Cardiac muscle cell (in vitro differentiated cells and primary cell): ENCODE data around the gene PPME1. TPM values are rescaled to one million over a fixed set of nuclear protein-coding genes. Genes with fewer than 3 reads are reported as not detected.
"Not testable (repeated sequence)": the region's sequence is repeated elsewhere in the genome, so short reads cannot be mapped to it uniquely, and the experiment has no call there.

Source experiments
- DNase-seq, 2 donors: peaks; one replicate each; pipeline versions ENCODE4 v3.0.0 to v3.0.0-alpha.2; 2010 to 2017; ENCODE audit warnings: low read depth in 1 of 2, low spot score in 1 of 2
- H3K27ac ChIP-seq: fragments of 200-600 bp; sonication (generic); 2 replicates; pipeline ENCODE4 v1.5.1; 2016
- H3K27me3 ChIP-seq: fragments of 200-600 bp; sonication (generic); 2 replicates; pipeline ENCODE4 v1.6.0; 2016; ENCODE audit warnings: control low read depth
- H3K36me3 ChIP-seq: fragments of 200-600 bp; sonication (generic); 2 replicates; pipeline ENCODE4 v1.5.1; 2016; ENCODE audit warnings: control low read depth
- H3K4me1 ChIP-seq: fragments of 200-600 bp; sonication (generic); 2 replicates; pipeline ENCODE4 v1.8.1; 2017; ENCODE audit warnings: low read depth, mild to moderate bottlenecking, mixed run types
- H3K4me3 ChIP-seq: fragments of 200-600 bp; sonication (generic); 2 replicates; pipeline ENCODE4 v1.5.1; 2016; ENCODE audit warnings: mild to moderate bottlenecking
- H3K9me3 ChIP-seq: fragments of 200-600 bp; sonication (generic); 2 replicates; pipeline ENCODE4 v1.5.1; 2017; ENCODE audit warnings: low read depth, mild to moderate bottlenecking, control low read depth
- CTCF ChIP-seq: IDR thresholded peaks from 2 replicates; pipeline ENCODE4 v1.5.1; 2012; ENCODE audit warnings: low read depth, mild to moderate bottlenecking, low read length
- polyA plus RNA-seq: library from polyadenylated mRNA; unstranded; fragments of >200 nt; fragmentation: Nextera tagmentation; extraction: Ambion mirVana; gene quantifications from 2 replicates; pipeline ENCODE4 v1.2.1, GENCODE V29; 2016
- total RNA-seq: library from RNA; depleted of rRNA; stranded (reverse); fragments of >200 nt; gene quantifications from 2 replicates; pipeline ENCODE4 v1.2.3, GENCODE V29; 2016

Gene PPME1, protein sequence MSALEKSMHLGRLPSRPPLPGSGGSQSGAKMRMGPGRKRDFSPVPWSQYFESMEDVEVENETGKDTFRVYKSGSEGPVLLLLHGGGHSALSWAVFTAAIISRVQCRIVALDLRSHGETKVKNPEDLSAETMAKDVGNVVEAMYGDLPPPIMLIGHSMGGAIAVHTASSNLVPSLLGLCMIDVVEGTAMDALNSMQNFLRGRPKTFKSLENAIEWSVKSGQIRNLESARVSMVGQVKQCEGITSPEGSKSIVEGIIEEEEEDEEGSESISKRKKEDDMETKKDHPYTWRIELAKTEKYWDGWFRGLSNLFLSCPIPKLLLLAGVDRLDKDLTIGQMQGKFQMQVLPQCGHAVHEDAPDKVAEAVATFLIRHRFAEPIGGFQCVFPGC
- 55.2 and 62.1 TPM in 2 replicates for total RNA-seq
- 109 TPM in 2 replicates for polyA plus RNA-seq

DNA sequence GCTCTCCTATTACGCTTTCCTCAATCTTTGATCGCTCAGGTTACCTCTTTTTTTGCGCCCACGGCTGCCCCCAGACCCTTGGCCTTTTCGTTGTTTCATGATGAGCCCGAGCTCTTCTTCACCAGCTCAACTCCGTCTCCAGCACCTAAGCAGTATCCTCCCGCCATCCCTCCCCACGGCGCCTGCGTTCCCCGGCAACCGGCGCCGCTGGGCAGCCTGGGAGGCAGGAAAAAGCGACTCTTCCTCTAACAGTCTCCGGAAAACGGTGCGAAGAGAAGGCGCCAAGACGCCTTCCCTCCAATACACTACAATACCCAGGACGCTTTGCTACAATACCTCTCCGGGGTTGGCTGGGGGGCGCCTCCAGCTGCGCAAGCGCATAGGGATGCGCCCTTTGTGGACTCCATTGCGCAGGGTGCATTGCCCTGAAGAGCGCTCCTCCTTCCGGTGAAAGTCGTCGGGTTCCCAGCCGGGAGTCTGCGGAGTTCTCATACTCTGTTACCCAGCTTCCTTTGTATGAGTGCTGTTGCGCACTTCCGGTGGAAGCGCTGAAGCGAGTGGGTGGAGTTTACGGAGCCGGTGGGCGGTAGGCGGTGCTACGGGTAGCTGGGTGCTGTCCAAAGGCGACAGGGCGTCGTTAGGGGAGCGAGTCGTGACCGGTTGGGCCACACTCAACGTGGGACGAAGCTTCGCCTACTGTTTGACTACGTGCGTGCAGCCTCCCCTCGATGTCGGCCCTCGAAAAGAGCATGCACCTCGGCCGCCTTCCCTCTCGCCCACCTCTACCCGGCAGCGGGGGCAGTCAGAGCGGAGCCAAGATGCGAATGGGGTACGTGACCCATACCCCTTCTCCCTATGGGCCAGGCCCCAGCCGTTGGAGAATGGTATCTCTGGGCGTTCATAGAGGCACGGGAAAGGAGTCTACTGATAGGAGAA, at the start of gene PPME1, which contains the start of gene C2CD3:
PPME1 (plus strand) TSS at position 596 of the 936 bp plus-strand sequence; CDS start at position 729, 133 bp downstream.
C2CD3 (minus strand) TSS at position 309 of the 936 bp plus-strand sequence; CDS start at position 99, 210 bp downstream.
- Histone ChIP-seq H3K4me3 (peak within 1 kb of the TSS; percentile 84), H3K9me3 (no peaks in the 10 kb centered on the region), H3K27ac (peak within 1 kb of the TSS; percentile 85), H3K4me1 (peaks cover 30% of the 10 kb centered on the region), H3K36me3 (peaks cover 24% of the 10 kb centered on the region), H3K27me3 (no peaks in the 10 kb centered on the region)
- TF ChIP-seq CTCF: peak; percentile 47
- peak; percentile 99 to 100 for DNase-seq

DNA sequence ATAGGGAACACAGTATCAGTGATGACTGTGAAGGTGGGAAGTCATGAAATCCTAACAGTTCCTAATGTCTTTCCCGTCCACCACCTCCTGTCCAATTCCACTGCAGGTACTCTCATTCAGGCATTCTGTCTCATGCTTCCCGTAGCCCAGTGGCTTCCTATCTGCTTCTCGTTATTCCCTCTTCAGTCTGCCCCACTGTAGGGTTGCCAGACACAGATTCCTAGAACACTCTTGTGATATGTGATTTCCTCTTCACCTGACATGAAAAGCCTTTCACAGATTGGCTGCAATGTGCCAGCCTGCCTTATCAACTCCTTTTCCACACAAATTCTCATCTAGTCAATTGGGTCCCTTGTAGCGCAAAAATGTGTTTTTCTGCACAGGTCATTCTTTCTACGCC, 49.3 kb upstream of the PPME1 start:
- no peak overlapping the region for H3K4me3 ChIP-seq
- DNase-seq: peak in 1 of 2 donors; percentile 49
- peaks cover 7% of the 10 kb centered on the region for H3K4me1 ChIP-seq
- H3K27ac ChIP-seq: peak overlapping the region; percentile 22
- H3K36me3 ChIP-seq: no peaks in the 10 kb centered on the region
- H3K27me3 ChIP-seq: no peaks in the 10 kb centered on the region
- no peaks in the 10 kb centered on the region for H3K9me3 ChIP-seq
- no peak for TF ChIP-seq CTCF

DNA sequence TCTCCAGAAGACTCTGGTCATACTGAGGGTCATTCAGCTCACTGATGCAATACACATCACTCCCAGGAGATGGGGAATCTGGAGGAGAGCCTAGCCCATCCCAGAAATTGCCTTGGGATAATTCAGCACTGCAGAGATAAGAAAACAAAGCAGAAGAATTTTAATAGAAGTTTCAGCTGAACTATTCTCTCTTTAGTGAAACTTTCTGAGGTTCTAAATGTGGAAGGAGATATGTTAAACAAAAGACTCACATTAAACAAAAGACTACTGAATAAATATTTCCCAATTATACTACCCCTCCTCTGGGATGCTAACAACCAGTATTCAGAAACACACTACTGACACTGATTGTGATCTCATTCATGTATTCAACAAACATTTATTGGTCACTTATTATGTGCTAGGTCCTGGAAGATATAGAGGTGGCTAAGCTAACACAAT, 48.1 kb upstream of the PPME1 start:
- peaks cover 7% of the 10 kb centered on the region for H3K4me1 ChIP-seq
- no peak overlapping the region for H3K4me3 ChIP-seq
- H3K9me3 ChIP-seq: no peaks in the 10 kb centered on the region
- H3K27ac ChIP-seq: no peak overlapping the region
- H3K36me3 ChIP-seq: no peaks in the 10 kb centered on the region
- no peaks in the 10 kb centered on the region for H3K27me3 ChIP-seq
- peak in 1 of 2 donors; percentile 38 for DNase-seq
- no peak for TF ChIP-seq CTCF

- H3K4me3 ChIP-seq, DNase-seq, H3K27me3 ChIP-seq, H3K36me3 ChIP-seq, H3K4me1 ChIP-seq, H3K9me3 ChIP-seq, H3K27ac ChIP-seq: not testable (repeated sequence)
These were observed 42.0 kb upstream of the PPME1 start for GRCh38 chr11:74129121-74129520.

GRCh38 chr11:74132833-74133232, 38.3 kb upstream of the PPME1 start:
- Histone ChIP-seq H3K36me3 (peaks cover 15% of the 10 kb centered on the region), H3K4me1 (peaks cover under 1% of the 10 kb centered on the region), H3K27ac (no peak overlapping the region), H3K27me3 (no peaks in the 10 kb centered on the region), H3K4me3 (no peak overlapping the region), H3K9me3 (no peaks in the 10 kb centered on the region)
- TF ChIP-seq CTCF: no peak
- no peak for DNase-seq
